Smooth muscle cell (in vitro differentiated cells): ENCODE measurements around the gene NAV2. TPM values are rescaled to one million over a fixed set of nuclear protein-coding genes. Genes with fewer than 3 reads are reported as not detected.

ENCODE experiments used
- DNase-seq: peaks from one replicate; lab custom pipeline; 2025; ENCODE audit not compliant: unreplicated experiment; lab: John Stamatoyannopoulos, UW
- H2AFZ ChIP-seq: fragments of 200-600 bp; sonication (generic); 2 replicates; pipeline ENCODE4 v1.6.0; 2016; ENCODE audit warnings: antibody characterized with exemption, low read depth, mild to moderate bottlenecking
- H3F3A ChIP-seq: fragments of 200-600 bp; sonication (generic); 2 replicates; pipeline ENCODE4 v1.6.0; 2017; ENCODE audit warnings: antibody characterized with exemption, low read depth
- H3K27ac ChIP-seq: fragments of 200-600 bp; sonication (generic); 2 replicates; pipeline ENCODE4 v1.5.1; 2016; ENCODE audit warnings: low read depth, mild to moderate bottlenecking
- H3K27me3 ChIP-seq: fragments of 200-600 bp; sonication (generic); 2 replicates; pipeline ENCODE4 v1.6.1; 2016; ENCODE audit warnings: low read depth, mild to moderate bottlenecking
- H3K36me3 ChIP-seq: fragments of 200-600 bp; sonication (generic); 2 replicates; pipeline ENCODE4 v1.5.1; 2016; ENCODE audit warnings: low read depth
- H3K4me1 ChIP-seq: fragments of 200-600 bp; sonication (generic); 2 replicates; pipeline ENCODE4 v1.5.1; 2016; ENCODE audit warnings: low read depth
- H3K4me2 ChIP-seq: fragments of 200-600 bp; sonication (generic); 2 replicates; pipeline ENCODE4 v1.6.0; 2016; ENCODE audit warnings: mild to moderate bottlenecking
- H3K4me3 ChIP-seq: fragments of 200-600 bp; sonication (generic); 2 replicates; pipeline ENCODE4 v1.5.1; 2016; ENCODE audit warnings: mild to moderate bottlenecking
- H3K79me2 ChIP-seq: fragments of 200-600 bp; sonication (generic); 2 replicates; pipeline ENCODE4 v1.6.0; 2016; ENCODE audit warnings: low read depth, mild to moderate bottlenecking
- H3K9ac ChIP-seq: fragments of 200-600 bp; sonication (generic); 2 replicates; pipeline ENCODE4 v1.6.0; 2016; ENCODE audit warnings: low read depth
- H3K9me3 ChIP-seq: fragments of 200-600 bp; sonication (generic); replicated peaks from 2 replicates; pipeline ENCODE4 v1.5.1; 2016; ENCODE audit warnings: low read depth
- H4K20me1 ChIP-seq: fragments of 200-600 bp; sonication (generic); 2 replicates; pipeline ENCODE4 v1.6.0; 2016; ENCODE audit warnings: low read depth
- CTCF ChIP-seq: fragments of 200-600 bp; sonication (generic); IDR thresholded peaks from 2 replicates; pipeline ENCODE4 v1.5.1; 2017; ENCODE audit warnings: borderline replicate concordance, mild to moderate bottlenecking, antibody characterized with exemption; ENCODE audit not compliant: insufficient read depth, poor library complexity, severe bottlenecking
- WGBS: methylation state at CpG from one replicate; pipeline ENCODE4 v1.1.7; 2016; ENCODE audit warnings: low lambda C conversion rate; 5-methylcytosine and 5-hydroxymethylcytosine counted together
- polyA plus RNA-seq: library from polyadenylated mRNA; unstranded; fragments of >200 nt; fragmentation: Nextera tagmentation; extraction: Ambion mirVana; gene quantifications from 2 replicates; pipeline ENCODE4 v1.2.1, GENCODE V29; 2016
- total RNA-seq: library from RNA; depleted of rRNA; stranded (reverse); fragments of >200 nt; gene quantifications from 2 replicates; pipeline ENCODE4 v1.2.3, GENCODE V29; 2014

The NAV2 gene
- total and polyA plus RNA-seq, 2 experiments from 2014 or later: 14.1 to 67.5 TPM

DNA sequence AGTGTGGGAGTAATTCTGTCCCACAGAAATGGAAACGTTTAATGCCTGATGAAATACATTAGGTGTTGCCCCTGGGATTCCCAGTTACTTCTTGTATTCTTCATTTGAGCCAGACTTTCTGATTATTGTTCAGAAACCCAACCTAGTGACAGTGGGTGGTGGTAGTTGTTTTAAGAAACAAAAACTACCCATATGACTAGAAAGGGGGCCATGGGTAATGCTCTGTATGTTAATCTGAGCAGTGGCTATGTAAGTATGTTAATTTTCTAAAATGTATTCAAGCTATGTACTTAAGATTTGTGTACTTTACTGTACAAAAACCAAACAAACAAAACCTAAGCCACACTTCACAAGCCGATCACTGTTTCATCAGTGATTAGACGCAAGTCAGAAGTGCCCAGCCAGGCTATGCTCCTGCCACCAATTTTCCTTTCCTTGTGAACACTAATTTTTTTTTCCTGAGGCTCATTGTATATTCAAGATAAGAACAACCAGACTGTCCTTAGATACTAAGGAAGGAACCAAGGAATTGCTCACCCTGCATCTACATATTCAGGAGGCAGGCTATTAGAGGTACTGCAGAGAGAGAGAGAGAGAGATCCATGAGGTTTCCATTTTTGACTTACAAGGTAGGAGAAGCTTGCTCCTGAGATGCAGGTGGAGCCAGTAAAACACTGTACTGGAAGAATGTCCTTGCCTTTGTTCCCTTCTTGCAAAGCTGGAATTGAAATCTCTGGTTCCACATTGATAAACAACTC is 324.9 kb downstream of the NAV2 start:
- no peak for TF ChIP-seq CTCF
- H3K4me2 ChIP-seq: no peak overlapping the region
- no peaks in the 10 kb centered on the region for H3K27me3 ChIP-seq
- peaks cover 4% of the 10 kb centered on the region for H3K36me3 ChIP-seq
- H4K20me1 ChIP-seq: peaks cover 6% of the 10 kb centered on the region
- peaks cover 19% of the 10 kb centered on the region for H3K4me1 ChIP-seq
- H3K9me3 ChIP-seq: no peaks in the 10 kb centered on the region
- DNase-seq: no peak
- H3K79me2 ChIP-seq: peaks cover 77% of the 10 kb centered on the region
- 70% methylated on average over 3 of the region's 3 CpGs for WGBS
- H2AFZ ChIP-seq: no peak overlapping the region
- H3K4me3 ChIP-seq: no peak overlapping the region
- no peak overlapping the region for H3K9ac ChIP-seq
- peaks cover 8% of the 10 kb centered on the region for H3F3A ChIP-seq
- H3K27ac ChIP-seq: peak overlapping the region; percentile 93

DNA sequence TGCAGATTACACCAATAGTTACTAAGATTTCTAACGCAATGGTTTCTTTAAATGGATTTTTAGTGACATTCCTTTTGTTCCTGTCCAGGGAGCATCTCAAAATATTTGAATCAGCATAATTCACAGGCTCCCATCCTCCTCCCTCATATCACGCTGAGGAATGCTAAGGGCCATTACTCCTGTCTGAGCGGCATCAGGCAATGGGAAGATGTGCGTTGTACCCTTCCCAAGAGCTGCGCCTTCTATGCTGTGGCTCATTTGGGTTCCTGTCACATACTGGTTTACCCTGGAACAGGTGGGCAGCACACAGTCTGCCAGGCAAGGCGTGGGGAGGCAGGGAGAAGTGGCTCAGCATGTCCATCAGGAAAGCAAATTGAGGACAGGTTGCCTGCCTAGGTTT is 325.8 kb downstream of the NAV2 start:
- peaks cover 4% of the 10 kb centered on the region for H3K36me3 ChIP-seq
- H3K4me1 ChIP-seq: peaks cover 17% of the 10 kb centered on the region
- H3K27me3 ChIP-seq: no peaks in the 10 kb centered on the region
- no peak for DNase-seq
- H3K79me2 ChIP-seq: peaks cover 76% of the 10 kb centered on the region
- TF ChIP-seq CTCF: no peak
- no peak overlapping the region for H3K4me3 ChIP-seq
- H3K9me3 ChIP-seq: no peaks in the 10 kb centered on the region
- peaks cover 12% of the 10 kb centered on the region for H4K20me1 ChIP-seq
- peak overlapping the region; percentile 93 for H3K27ac ChIP-seq
- H3K4me2 ChIP-seq: no peak overlapping the region
- H3F3A ChIP-seq: peaks cover 4% of the 10 kb centered on the region
- 75% methylated on average over 6 of the region's 6 CpGs for WGBS
- H2AFZ ChIP-seq: no peak overlapping the region
- no peak overlapping the region for H3K9ac ChIP-seq

DNA sequence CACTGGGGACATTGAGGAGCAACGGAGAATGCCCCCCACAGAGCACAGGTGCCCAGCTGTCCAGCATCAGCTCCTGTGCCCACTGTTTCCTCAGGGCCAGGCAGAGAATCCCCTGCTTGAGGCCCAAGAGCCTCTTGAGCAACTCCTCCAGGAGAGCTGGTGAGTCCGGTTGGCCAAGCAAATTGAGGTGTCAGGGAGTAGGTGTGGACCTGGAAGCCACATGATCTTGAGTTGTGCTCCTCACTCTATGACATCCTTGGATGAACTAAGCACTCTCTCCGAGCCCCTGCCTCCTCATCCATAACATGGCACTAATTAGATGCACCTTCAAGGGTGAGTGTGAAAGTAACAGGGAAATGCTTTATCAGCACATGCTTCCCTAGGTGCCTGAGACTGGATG is 326.3 kb downstream of the NAV2 start:
- no peak overlapping the region for H3K4me3 ChIP-seq
- H3K27me3 ChIP-seq: no peaks in the 10 kb centered on the region
- peaks cover 17% of the 10 kb centered on the region for H4K20me1 ChIP-seq
- no peak for DNase-seq
- peak overlapping the region; percentile 93 for H3K27ac ChIP-seq
- peaks cover 14% of the 10 kb centered on the region for H3K4me1 ChIP-seq
- H3K4me2 ChIP-seq: no peak overlapping the region
- H2AFZ ChIP-seq: no peak overlapping the region
- H3K9me3 ChIP-seq: no peaks in the 10 kb centered on the region
- TF ChIP-seq CTCF: no peak
- WGBS: 81% methylated on average over 3 of the region's 3 CpGs
- H3K79me2 ChIP-seq: peaks cover 76% of the 10 kb centered on the region
- H3F3A ChIP-seq: peaks cover 4% of the 10 kb centered on the region
- no peak overlapping the region for H3K9ac ChIP-seq
- H3K36me3 ChIP-seq: peaks cover 4% of the 10 kb centered on the region

DNA sequence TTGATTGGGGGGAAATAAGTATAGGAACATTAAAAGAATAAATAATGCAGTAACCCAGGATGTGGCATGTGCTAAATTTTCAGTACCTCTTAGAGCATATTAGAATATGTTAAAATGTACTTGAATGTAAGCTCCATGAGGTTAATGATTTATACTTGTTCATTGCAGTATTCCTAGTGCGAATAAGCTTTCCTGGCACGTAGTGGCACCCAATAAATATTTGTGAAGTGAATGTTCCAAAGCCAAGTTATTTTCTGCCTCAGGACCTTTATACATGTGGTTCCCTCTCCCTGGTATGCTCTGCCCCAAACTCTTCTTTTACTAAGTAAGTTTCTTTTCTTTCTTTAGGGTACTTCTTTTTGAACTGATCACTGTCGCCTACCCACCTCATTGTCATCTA is 328.9 kb downstream of the NAV2 start:
- DNase-seq: no peak
- Histone ChIP-seq H3K9ac (no peak overlapping the region), H3K9me3 (no peaks in the 10 kb centered on the region), H3K36me3 (peaks cover 9% of the 10 kb centered on the region), H3K79me2 (peaks cover 72% of the 10 kb centered on the region), H3K27me3 (no peaks in the 10 kb centered on the region), H3K4me3 (no peak overlapping the region), H3K4me2 (no peak overlapping the region), H2AFZ (no peak overlapping the region), H3K27ac (peak overlapping the region; percentile 53), H4K20me1 (peaks cover 13% of the 10 kb centered on the region), H3F3A (no peaks in the 10 kb centered on the region), H3K4me1 (peaks cover 11% of the 10 kb centered on the region)
- WGBS: 78% methylated on average over 3 of the region's 3 CpGs
- no peak for TF ChIP-seq CTCF
